SU-DHL-6 (cell line): Measurements from ENCODE around the gene MOV10L1.

Experiments used
- CTCF ChIP-seq: fragments of 200-600 bp; sonication (generic); IDR thresholded peaks from one replicate; pipeline ENCODE4 v1.5.1; 2017; ENCODE audit warnings: antibody characterized with exemption, mild to moderate bottlenecking, low read length, moderate library complexity; ENCODE audit not compliant: insufficient read depth, poor library complexity, severe bottlenecking
- EZH2phosphoT487 ChIP-seq: fragments of 200-600 bp; sonication (generic), shearing (Covaris generic); conservative IDR thresholded peaks from 2 replicates; pipeline ENCODE4 v1.6.1; 2018; ENCODE audit warnings: mild to moderate bottlenecking, antibody characterized with exemption, low read length, moderate library complexity, mixed read lengths

- TF ChIP-seq CTCF: no peak
- TF ChIP-seq EZH2phosphoT487: no peak
Observed at GRCh38 chr22:50102946-50103345, 13.1 kb downstream of the MOV10L1 start.
